ENCODE data around the gene ATXN7L1.

Gene ATXN7L1

DNA sequence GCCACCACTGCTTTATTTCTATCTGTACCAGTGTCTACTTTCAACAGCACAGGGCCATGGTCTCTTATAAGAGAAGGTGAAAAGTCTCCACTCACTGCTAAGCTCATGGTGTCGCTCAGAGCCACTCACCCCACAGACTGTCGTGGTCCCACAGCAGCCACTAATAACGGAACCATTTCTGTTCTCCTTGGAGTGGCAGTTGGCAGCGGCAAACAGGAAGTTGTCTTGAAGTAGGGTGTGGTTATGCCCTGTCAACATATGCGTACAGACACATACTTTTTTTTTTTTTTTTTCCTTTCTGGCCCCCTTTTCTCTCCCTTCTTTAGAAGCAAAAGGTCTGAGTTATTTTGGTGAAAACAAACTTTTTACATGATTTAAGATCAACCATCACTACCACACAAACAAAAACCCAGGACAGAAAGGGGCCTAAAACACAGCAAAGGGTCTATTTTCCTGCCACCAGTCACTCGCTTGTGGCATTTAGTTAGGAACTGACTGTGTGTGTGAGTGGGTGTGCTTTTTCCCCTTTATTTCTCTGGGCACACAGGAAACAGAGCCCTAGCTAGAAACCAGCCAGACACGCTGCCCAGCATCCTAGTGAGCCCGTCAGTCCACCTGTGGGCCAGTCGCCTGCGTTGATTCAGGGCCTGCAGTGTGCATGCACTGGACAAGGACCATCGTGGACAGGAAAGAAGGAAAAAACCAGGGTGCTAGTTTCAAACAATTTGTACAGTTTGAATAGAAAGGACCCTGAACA is 198.4 kb downstream of the ATXN7L1 start:
- peak in 1 of 2 donors; percentile 18 for DNase-seq (ENCODE audit: low read depth in 2 of 2)

DNA sequence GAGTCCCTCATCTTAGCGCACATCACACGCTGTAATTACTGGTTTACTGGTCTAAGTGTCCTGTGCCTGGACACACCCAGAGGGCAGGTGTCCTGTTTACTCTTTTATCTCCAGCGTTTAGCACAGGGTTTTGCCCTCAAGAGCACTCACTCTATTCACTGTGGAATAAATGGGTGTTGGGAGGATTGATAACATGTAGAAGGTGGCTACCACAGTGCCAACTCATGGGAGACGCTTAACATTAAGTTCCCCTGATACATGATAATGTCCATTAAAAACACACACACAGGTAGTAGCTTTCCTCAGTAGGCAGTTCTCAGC is 199.0 kb downstream of the ATXN7L1 start:
- no peak for DNase-seq (ENCODE audit: low read depth in 2 of 2)

DNA sequence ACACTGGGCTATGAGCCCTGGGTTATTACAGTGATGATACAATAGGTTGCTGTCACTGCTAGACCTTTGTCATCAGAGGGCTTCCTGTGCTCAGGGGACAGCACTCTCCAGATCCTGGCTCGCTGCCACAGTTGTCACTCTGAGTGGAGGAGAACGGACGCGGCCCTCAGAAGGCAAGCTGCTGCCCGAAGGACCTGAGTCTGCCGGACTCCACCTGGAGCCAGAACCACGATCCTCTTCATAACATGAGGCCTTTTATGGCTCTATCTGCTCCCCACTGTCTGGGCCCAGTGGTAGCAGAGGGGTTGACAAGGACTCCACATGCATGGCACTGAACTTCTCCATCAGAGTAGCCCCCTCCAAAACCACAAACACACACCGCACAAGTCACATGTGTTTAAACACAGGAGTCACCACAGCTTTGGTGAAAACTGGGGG is 200.4 kb downstream of the ATXN7L1 start:
- peak in 1 of 2 donors; percentile 32 for DNase-seq (ENCODE audit: low read depth in 2 of 2)

DNA sequence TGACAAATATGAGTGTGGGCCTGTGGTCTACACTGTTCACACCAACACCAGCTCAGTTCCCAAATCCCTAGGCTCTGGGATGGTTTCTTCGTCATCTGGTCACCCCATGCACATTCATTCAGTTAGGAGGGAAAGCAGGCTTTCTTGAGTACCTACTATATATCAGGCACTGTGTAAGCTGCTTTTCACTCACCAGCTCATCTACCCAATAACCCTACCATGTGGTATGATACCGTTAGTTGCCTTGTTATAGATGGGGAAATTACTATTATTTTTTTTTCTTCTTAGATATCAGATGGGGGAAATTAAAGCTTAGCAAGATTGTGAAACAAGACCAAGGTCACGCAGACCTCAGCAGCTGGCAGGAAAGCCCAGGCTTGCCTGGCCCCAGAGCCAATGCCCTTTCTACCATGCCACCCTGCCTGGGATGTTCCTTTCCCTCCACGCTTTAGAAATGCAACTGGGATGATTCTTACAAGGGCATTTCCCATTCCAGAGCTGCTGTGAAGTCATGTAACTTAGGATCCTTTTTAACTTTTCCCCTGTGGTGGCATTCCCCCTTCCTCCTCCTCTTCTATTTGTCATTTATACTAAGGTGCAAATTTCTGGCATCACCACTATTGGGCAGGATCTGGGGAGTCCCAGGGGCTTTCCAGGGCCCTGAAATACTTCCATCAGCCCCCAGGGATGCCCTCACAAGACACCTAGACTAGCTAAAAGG is 202.0 kb downstream of the ATXN7L1 start:
- no peak for DNase-seq (ENCODE audit: low read depth in 2 of 2)

DNA sequence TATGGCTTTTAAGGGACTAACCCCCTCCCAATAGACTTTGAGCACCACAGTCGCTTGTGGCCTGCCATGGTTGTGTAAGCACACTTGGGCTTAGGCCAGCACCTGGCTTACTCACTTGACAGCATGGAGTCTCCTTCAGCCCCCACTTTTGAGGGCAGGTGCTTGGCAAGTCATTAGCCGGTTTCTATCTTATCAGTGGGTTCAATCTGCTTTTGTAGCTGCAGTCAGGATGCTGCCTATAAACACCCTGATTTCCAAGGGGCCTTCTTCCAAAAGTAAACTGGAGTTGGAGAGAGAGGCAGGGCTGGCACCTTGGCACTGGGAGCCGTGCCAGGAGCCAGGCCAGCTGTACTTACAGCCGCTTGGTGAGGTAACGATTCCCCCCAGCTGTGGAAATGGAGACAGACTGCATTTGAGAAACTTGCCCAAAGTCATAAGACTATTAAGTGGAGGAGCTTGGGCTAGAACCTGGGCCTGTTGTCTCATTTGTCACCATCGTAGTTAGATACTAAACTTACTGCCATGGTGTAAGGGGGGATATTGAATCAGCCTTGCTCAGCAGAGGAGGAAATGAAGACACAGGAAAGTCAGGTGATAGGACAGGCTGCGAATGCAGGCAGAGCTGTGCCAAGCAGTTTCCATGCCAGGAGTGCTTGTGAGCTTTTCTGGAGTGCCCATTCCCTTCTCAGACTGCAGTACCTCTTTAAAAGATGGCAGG is 202.9 kb downstream of the ATXN7L1 start:
- no peak for DNase-seq (ENCODE audit: low read depth in 2 of 2)

DNA sequence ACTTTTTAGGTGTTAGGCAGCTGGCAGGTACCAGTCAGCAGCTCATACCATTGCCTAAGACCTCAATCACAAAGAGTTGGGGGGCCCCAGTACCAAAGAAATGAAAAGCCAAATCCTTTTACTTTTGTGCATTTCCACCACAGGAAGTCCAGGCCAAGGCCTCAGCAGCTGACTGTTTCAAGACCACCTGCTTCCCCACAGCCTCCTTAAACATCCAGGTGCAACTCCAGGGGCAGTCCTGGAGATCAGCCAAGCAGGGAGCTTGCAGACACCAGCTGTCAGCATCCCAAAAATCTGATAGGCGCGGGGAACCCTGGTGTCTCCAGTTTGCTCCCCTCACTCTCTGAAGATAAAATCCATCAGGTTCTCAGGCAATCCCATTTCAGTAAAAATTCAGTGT is 203.6 kb downstream of the ATXN7L1 start:
- no peak for DNase-seq (ENCODE audit: low read depth in 2 of 2)

DNA sequence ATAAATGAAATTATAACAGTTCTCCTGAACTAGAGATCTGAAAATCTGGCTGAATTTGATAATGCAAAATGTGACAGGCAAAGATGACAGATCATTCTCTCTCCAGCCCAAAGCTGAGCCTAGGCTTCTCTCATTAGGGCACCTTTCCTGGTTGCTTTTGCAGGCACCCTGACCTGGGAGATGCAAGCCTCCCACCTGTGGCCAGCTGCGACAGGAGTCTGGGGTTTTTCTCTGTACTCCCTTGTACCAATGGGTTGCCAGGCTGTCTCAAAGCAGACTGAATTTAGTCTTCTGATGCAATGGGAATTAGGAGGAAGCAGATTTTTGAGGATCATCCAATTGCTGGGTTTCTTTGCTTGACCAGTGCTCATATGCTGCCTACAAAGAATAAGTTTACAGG is 210.1 kb downstream of the ATXN7L1 start:
- no peak for DNase-seq (ENCODE audit: low read depth in 2 of 2)

DNA sequence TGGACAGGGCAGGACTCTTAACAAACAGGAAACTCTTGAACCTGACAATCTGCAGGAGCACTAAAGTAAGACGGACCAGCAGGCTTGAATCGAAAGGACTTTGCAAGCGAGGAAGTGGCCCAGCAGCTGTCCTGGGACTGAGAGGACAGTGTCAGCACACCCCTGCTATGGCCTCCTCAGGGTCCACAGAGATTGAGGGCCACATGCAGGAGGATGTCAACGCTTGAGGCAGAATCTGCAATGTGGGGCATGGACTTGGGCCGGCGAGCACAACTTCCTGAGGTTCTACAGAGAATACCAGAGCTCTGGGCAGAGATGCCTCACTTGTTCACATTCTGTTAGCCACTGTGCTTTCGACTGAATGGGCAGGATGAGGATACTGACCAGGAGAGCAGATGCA is 210.7 kb downstream of the ATXN7L1 start:
- no peak for DNase-seq (ENCODE audit: low read depth in 2 of 2)

DNA sequence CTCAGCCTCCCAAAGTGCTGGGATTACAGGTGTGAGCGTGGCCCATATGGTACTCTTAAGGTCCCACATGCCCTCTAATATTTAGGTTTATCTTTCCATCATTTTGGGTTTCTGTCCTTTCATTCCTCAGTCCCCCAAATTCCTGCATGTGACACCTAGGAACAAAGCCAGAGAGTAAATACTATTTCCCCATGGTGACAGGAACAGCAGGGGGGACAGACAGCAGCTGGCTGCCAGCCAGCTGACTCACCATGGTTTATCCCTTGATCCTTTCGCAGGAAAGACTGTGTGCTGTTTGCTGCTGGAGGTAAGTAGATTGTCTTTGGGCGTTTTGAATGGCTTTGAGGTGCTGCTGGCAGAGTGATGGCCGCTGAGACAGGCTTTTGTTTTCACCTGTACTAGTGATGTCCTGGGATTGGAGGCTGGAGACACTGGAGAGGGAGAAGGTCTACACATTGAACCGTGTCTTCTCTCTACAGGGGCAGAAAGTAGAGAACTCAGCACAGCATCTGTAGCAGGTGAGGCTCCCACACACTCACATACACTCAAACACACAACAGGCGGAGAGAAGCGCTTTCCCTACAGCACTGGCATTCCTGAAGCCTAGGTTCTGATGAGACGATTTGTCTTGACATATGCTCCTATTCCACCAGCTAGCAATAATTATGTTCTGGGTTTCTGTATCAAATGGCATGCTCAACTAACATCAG is 211.4 kb downstream of the ATXN7L1 start:
- DNase-seq (ENCODE audit: low read depth in 2 of 2), result no peak

DNA sequence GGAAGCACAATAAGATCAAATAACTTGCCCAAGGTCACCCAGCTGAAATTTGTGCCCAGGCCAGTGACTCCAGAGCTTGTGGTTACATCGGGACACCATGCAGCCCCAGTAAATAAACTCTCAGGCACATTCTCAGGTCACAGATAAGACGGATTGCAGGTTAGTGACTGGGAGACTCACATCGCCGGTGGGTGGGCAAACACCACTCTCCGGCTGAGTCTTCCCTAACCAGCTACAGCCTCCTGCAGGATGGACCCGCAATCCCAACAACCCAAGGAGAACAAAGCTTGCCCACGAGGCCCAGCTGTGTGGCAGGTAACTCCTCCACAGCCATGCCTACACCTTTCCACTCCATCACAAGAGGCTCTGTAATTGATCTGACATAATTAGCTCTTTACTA is 213.4 kb downstream of the ATXN7L1 start:
- DNase-seq (ENCODE audit: low read depth in 2 of 2), result no peak

DNA sequence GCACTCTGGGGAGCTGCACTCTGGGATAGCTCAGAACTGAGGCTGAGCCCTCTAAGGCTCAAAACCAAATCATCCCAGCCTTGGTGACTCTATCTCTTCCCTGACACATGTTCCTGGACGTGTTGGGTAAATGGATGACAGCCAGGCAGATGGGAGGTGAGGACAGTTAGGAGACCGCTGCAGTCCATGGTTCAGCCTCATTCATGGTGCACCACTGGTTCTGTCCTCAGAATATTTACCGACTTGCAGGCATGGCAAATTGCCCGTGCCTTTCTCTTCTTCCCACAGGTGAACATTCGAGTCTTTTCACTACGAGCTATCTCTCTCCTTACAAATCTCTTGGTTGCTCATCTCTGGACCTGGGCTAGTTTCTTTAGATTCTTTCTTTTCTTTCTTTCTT is 214.8 kb downstream of the ATXN7L1 start:
- DNase-seq (ENCODE audit: low read depth in 2 of 2), result no peak

DNA sequence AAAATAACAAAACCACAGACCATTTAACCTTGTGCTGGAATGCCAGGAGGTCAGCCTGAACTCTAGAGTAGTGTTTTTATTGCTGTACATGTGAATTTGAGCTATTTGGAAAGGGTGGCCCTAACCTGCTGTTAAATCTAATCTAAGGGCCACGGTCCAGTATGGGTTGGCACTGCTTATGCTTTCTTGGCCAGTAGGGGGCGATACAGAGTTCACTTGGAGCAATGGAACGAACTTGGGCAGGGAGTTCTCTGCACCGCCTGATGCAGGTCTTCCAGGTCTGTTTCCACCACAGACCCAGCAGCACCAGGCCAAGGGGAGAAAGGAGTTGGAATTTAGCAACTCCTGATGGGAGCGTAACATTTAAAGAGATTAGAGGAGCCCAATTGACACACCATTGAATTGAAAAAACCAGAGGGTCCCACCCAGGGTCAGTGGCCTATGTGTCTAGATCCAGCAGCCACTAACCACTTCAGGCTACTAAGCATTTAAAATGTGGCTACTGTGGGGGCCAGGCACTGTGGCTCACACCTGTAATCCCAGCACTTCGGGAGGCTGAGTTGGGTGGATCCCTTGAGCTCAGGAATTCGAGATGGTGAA is 219.4 kb downstream of the ATXN7L1 start:
- peak; percentile 47 to 70 for DNase-seq (ENCODE audit: low read depth in 2 of 2)

DNA sequence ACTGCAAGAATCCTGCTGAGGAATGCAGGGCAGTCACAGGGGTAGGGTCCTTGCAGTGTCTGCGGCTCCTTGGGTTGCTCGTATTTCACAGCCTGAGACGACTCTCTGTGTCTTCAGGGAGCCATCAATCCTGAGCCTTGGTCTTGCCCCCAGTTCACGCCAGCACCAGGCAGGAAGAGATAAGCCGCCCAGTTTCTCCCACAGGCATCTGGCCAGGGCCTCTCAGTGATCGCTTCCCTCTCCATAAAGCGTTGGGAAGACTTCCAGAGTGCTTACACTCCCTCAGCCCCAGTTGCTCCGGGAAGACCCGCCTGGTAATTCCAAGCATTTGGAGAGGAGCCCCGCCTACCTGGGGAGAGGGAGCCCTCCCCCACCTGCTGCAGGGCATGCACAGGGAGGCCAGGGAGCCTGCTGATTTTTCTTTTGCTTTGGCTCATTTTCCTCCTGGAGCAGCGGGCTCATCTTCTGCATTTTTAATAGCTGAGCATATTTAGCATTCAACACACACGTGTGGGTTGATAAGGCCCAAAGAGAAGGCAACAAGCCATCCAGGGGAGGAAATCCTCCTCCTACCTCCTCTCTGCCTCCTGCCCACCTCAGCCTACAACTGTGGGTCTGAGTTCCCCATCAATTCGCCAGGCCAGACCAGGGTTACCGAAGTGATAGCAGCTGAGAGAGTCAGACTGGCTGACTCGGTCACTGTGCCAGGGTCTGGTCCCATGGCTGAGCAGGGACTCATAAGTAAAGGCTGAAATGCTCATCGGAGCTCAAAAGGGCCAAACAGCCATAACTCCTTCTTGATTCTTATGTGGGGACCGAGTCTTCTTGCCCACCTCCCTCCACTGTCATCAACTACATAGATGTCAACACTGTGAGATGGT is 220.7 kb downstream of the ATXN7L1 start:
- DNase-seq (ENCODE audit: low read depth in 2 of 2), result no peak

DNA sequence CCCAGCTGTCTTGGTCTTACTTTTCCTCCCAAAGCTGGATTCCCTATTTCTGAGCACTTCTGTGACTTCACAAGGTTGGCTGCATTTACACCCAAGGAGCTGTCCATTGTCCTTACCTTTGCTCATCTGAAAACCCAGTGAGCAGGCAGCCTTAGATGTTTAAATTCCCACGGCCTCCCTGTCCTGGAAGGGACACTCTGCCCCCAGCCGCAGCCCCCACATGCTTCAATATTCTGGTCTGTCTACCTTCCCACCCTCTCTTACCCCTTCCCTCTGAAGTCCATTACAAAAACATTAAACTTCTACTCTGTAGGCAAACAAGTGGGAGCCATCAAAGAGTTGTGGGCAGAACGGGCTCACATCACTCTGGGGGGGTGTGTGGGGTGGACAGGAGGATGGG is 221.3 kb downstream of the ATXN7L1 start:
- no peak for DNase-seq (ENCODE audit: low read depth in 2 of 2)

DNA sequence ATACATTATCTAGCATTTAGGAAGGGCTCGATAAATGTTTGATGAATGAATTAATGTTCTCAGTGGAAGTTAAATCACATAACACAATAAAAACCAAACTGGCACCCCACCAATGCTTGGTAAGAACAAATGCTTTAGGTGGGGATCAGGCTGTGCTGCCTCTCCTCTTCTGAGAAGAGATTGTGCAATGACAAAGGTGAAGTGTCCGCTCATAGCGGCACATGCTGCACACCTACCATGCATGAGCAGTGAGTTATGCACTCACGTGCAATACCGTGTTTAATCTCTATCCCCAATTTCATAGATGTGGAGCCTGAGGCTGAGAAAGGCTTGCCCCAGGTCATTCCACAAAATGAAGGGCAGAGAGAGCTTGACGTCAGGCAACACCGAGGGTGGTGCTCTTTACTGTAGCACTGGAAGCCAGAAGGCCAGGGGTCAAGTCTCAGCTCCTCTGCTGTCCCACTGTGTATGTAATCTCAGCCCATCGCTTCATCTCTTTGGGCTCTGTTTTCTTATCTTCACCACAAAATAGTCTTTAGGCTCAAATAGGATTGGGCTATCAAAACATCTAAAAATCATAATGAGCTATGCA is 222.2 kb downstream of the ATXN7L1 start:
- DNase-seq (ENCODE audit: low read depth in 2 of 2), result no peak

DNA sequence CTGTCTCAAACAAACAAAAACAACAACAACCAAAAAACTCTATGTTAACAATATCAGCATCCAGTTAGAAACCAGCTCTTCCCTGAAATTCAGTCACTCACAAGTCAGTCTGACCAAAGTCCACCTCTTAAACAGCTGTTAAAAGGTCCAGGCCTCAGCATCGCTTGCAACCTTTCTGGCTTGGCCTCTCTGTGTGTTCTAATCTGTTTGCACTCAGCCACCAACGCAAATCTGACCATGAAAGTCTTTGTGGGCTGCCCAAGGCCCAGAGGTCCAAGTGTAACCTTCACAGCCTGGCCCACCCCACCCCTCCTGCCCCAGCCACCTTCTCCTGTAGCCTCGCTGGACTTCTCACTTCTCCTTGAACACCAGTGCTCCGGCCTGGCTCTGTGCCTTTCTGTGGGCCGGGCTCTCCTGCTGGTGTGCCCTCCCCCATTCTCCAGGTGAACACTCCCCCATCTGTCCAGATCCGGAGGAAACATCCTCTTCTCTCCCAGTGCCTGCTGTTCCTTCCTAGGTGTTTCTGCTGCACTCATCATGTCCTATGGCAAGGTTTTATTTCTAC is 222.9 kb downstream of the ATXN7L1 start:
- DNase-seq (ENCODE audit: low read depth in 2 of 2), result no peak

DNA sequence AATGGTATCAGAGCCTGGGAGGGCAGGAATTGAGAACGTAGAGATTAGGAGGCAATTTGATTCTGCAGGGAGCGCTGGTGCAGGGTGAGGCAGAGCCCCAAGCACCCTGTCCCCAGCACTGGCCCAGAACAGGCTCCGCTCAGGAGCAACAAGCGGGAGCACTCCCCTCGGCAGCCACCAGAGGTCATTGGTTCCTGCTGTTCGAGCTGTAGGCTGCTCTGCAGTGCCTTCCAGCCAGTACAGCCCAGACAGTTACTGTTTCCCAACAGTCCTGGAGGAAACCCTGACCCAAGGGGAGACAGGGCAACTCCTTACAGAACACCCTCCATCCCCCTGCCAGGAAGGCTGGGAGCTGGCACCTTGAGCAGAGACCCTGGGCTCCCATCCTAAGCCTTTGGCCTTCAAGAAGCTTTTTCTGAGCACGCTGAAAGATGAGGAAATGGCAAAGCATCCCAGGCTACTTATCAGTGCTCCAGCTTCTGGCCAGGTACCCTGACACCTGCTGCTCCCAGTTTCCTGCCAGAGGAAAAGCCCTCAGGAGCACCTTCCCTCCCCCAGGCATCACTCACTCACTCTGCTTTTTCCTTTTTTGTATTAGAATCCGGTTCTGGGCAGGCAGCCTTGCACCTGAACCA is 223.9 kb downstream of the ATXN7L1 start:
- peak; percentile 43 to 66 for DNase-seq (ENCODE audit: low read depth in 2 of 2)

DNA sequence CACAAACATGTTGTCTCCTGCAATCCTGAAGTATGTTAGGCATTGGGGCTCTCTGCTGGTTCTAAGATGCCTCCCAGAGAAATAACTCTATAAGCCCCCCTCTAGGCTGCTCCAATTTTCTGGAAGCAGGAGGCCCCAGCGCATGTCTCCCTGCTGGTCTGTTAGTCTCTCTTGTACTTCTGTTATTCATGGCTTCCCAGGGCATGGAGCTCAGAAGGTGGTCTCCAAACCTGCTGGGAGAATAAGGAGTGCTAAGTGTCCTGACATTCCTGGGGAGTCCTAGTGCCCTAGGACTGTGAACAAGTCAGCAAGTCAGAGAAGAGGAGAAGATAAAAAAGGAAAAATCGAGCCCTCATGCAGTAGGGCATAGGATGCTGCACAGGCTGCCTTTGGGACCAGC is 224.6 kb downstream of the ATXN7L1 start:
- DNase-seq (ENCODE audit: low read depth in 2 of 2), result no peak

DNA sequence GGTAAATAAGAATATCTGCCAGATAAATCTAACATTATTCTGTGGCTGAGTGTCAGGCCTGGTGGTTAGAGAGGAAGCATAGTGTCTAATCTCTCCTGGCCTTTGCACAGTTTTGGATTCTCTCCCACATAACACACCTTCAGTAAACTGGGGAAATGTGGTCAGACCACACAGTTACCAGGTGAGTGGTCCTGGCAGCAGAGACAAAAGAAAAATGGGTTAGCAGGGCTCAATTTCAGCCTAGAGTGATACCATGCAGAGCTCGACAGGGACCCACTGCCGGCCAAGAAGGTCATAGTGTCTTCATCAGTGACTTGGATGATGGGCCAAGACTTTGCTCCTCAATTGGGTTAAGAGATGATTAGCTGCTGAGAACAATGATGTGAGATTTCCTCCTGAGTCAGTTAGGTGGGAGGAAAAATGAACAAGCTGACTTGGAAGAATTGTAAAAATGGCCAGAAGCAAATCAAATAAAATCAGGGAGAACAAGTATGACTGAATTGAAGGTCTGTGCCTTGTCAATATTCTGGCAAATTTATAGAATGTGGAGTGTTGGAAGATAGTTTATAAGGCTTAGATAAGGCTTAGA is 225.9 kb downstream of the ATXN7L1 start:
- DNase-seq (ENCODE audit: low read depth in 2 of 2), result no peak

All from stimulated activated CD4-positive, alpha-beta T cell treated with anti-CD3 and anti-CD28 coated beads, Interleukin-1b, Interleukin-23, amount 100 ng/mL, for 4 hours (primary cell).